Upper lobe of left lung (tissue), 4 donors: Measurements from ENCODE around the gene SLC30A9.

Experiments used
- CTCF ChIP-seq, 6 experiments: fragments of 450-650 bp in 4 of 6; fragments of 200-600 bp in 2 of 6; sonication (generic) in 2 of 6; IDR thresholded peaks; one replicate each; pipeline ENCODE4 v1.5.1; 2016 to 2019; ENCODE audit warnings: antibody characterized with exemption in 6 of 6
- POLR2A ChIP-seq, 4 donors: fragments of 450-650 bp; IDR thresholded peaks; one replicate each; pipeline ENCODE4 v1.5.1; 2016 to 2017; ENCODE audit warnings: antibody characterized with exemption in 4 of 4, mild to moderate bottlenecking in 2 of 4
- POLR2AphosphoS5 ChIP-seq, 2 donors: sonication (generic); formaldehyde crosslinking; IDR thresholded peaks; one replicate each; pipeline ENCODE4 v1.5.1; 2017; ENCODE audit warnings: antibody characterized with exemption in 2 of 2

- TF ChIP-seq POLR2A (IDR thresholded peaks at IDR 0.05) (no peak), POLR2AphosphoS5 (IDR thresholded peaks at IDR 0.05) (no peak), CTCF (IDR thresholded peaks at IDR 0.05) (no peak)
Observed at GRCh38 chr4:41944089-41944488, 46.2 kb upstream of the SLC30A9 start.
